HepG2 (cell line): Measurements from ENCODE around the gene MTRFR. TPM values are rescaled to one million over a fixed set of nuclear protein-coding genes. Genes with fewer than 3 reads are reported as not detected.

Experiments used
- ARHGAP35 ChIP-seq: sonication (generic); formaldehyde crosslinking; IDR thresholded peaks from 2 replicates; pipeline ENCODE4 v1.9.0; 2022; ENCODE audit warnings: mild to moderate bottlenecking, inconsistent platforms, moderate library complexity, missing genetic modification reagents, borderline replicate concordance
- BORCS8-MEF2B ChIP-seq: sonication (generic); formaldehyde crosslinking; IDR thresholded peaks from 2 replicates; pipeline ENCODE4 v1.8.0; 2022; ENCODE audit warnings: mild to moderate bottlenecking, missing genetic modification reagents
- CENPT ChIP-seq: sonication (generic); formaldehyde crosslinking; IDR thresholded peaks from 2 replicates; pipeline ENCODE4 v1.8.0; 2022; ENCODE audit warnings: low read depth, mild to moderate bottlenecking, moderate library complexity, missing genetic modification reagents
- CREB1 ChIP-seq, 2 experiments: fragments of 450-650 bp in 1 of 2; IDR thresholded peaks; 2 replicates each; pipeline ENCODE4 v1.6.1; 2016 to 2017; ENCODE audit warnings: control low read depth in 1 of 2, mild to moderate bottlenecking in 1 of 2, missing compliant biosample characterization in 1 of 2, missing genetic modification characterization in 1 of 2
- ELF4 ChIP-seq: sonication (generic); formaldehyde crosslinking; IDR thresholded peaks from 2 replicates; pipeline ENCODE4 v1.5.0; 2020; ENCODE audit warnings: missing genetic modification reagents, mild to moderate bottlenecking, moderate library complexity, borderline replicate concordance
- FOXJ3 ChIP-seq: sonication (generic); formaldehyde crosslinking; IDR thresholded peaks from 2 replicates; pipeline ENCODE4 v1.4.0; 2020; ENCODE audit warnings: missing genetic modification reagents, mild to moderate bottlenecking, borderline replicate concordance
- GATAD1 ChIP-seq: IDR thresholded peaks from 2 replicates; pipeline ENCODE4 v1.6.1; 2016; ENCODE audit warnings: missing genetic modification reagents, missing compliant biosample characterization
- GFI1 ChIP-seq: sonication (generic); formaldehyde crosslinking; IDR thresholded peaks from 2 replicates; pipeline ENCODE4 v1.5.0; 2020; ENCODE audit warnings: missing genetic modification reagents, mild to moderate bottlenecking, borderline replicate concordance
- GTF3A ChIP-seq: sonication (generic); formaldehyde crosslinking; conservative IDR thresholded peaks from 2 replicates; pipeline ENCODE4 v1.4.0; 2020; ENCODE audit warnings: mild to moderate bottlenecking, missing genetic modification reagents
- KLF13 ChIP-seq: sonication (generic); formaldehyde crosslinking; IDR thresholded peaks from 2 replicates; pipeline ENCODE4 v1.4.0; 2020; ENCODE audit warnings: mild to moderate bottlenecking, missing genetic modification reagents
- KMT2B ChIP-seq: IDR thresholded peaks from 2 replicates; pipeline ENCODE4 v1.6.1; 2016; ENCODE audit warnings: missing genetic modification reagents, missing compliant biosample characterization
- MBNL3 ChIP-seq: fragments of 250-450 bp; sonication (Bioruptor Pico); conservative IDR thresholded peaks from 2 replicates; pipeline ENCODE4 v1.8.0; 2022; ENCODE audit warnings: mild to moderate bottlenecking, inconsistent platforms
- PRDM4 ChIP-seq: sonication (generic); formaldehyde crosslinking; IDR thresholded peaks from 2 replicates; pipeline ENCODE4 v1.9.0; 2021; ENCODE audit warnings: missing genetic modification reagents, borderline replicate concordance
- TMF1 ChIP-seq: sonication (generic); formaldehyde crosslinking; IDR thresholded peaks from 2 replicates; pipeline ENCODE4 v1.8.1; 2022; ENCODE audit warnings: low read depth, missing genetic modification reagents
- ZBTB43 ChIP-seq: sonication (generic); formaldehyde crosslinking; conservative IDR thresholded peaks from 2 replicates; pipeline ENCODE4 v1.4.0; 2020; ENCODE audit warnings: missing genetic modification reagents
- ZNF329 ChIP-seq: sonication (generic); formaldehyde crosslinking; IDR thresholded peaks from 2 replicates; pipeline ENCODE4 v1.9.0; 2021; ENCODE audit warnings: low read depth, mild to moderate bottlenecking, missing genetic modification reagents
- ZNF333 ChIP-seq: sonication (generic); formaldehyde crosslinking; IDR thresholded peaks from 2 replicates; pipeline ENCODE4 v1.4.0; 2020; ENCODE audit warnings: mild to moderate bottlenecking, missing genetic modification reagents, borderline replicate concordance
- ZNF501 ChIP-seq: sonication (generic); formaldehyde crosslinking; IDR thresholded peaks from 2 replicates; pipeline ENCODE4 v1.5.1; 2020; ENCODE audit warnings: mild to moderate bottlenecking, moderate library complexity, missing genetic modification reagents
- ZNF546 ChIP-seq: sonication (generic); formaldehyde crosslinking; conservative IDR thresholded peaks from 2 replicates; pipeline ENCODE4 v1.8.1; 2023; ENCODE audit warnings: mild to moderate bottlenecking, missing genetic modification reagents
- ZNF556 ChIP-seq: sonication (generic); formaldehyde crosslinking; IDR thresholded peaks from 2 replicates; pipeline ENCODE4 v1.4.0; 2020; ENCODE audit warnings: mild to moderate bottlenecking, missing genetic modification reagents, borderline replicate concordance
- ZNF788 ChIP-seq: sonication (generic); formaldehyde crosslinking; IDR thresholded peaks from 2 replicates; pipeline ENCODE4 v1.5.0; 2020; ENCODE audit warnings: mild to moderate bottlenecking, missing genetic modification reagents, borderline replicate concordance
- polyA plus RNA-seq, 8 experiments: library from polyadenylated mRNA; depleted of rRNA in 3 of 8; stranded (reverse) in 7 of 8; unstranded in 1 of 8; fragments of >200 nt; fragmentation: Illumina TruSeq in 4 of 8; extraction: Trizol in 4 of 8; gene quantifications; 2 replicates each; pipeline versions ENCODE4 v1.2.1 to v1.2.3, GENCODE V29; 2011 to 2016; ENCODE audit warnings: low read depth in 4 of 8, missing spikeins in 1 of 8, mixed read lengths in 1 of 8; ENCODE audit not compliant: insufficient read depth in 1 of 8
- total RNA-seq, 5 experiments: library from RNA; depleted of rRNA; stranded (reverse); fragments of >200 nt; fragmentation: Illumina TruSeq; extraction: Trizol; gene quantifications; 2 replicates each; pipeline ENCODE4 v1.2.3, GENCODE V29; 2016; ENCODE audit warnings: low read depth in 1 of 5
- TF ChIP-seq, protein P1 (sequence below): sonication (generic); formaldehyde crosslinking; IDR thresholded peaks from 2 replicates; pipeline ENCODE4 v1.5.1; 2020; ENCODE audit warnings: mild to moderate bottlenecking, missing genetic modification reagents, borderline replicate concordance

Gene MTRFR
- total and polyA plus RNA-seq, 2 of the 13 experiments (the other 11 are each of a cell fraction or from before 2014, with no cell fraction given): 7.1 to 9.9 TPM

- TF ChIP-seq PRDM4 (CRISPR knock-in tag): no peak
- peak; percentile 68; the same call in 1 of the 2 replicates for TF ChIP-seq GFI1 (CRISPR knock-in tag)
- TF ChIP-seq ZNF329 (CRISPR knock-in tag): no peak
- TF ChIP-seq KLF13 (CRISPR knock-in tag): no peak
- peak; percentile 57; the same call in 1 of the 2 replicates for TF ChIP-seq FOXJ3 (CRISPR knock-in tag)
- peak; percentile 34; the same call in 1 of the 2 replicates for TF ChIP-seq GATAD1 (CRISPR knock-in tag)
- TF ChIP-seq ZNF788 (CRISPR knock-in tag): no peak
- TF ChIP-seq ZNF556 (CRISPR knock-in tag): peak; percentile 82
- no peak for TF ChIP-seq CREB1 (IDR thresholded peaks at IDR 0.05)
- no peak for TF ChIP-seq CREB1 (CRISPR knock-in tag; IDR thresholded peaks at IDR 0.05)
- no peak for TF ChIP-seq TMF1 (CRISPR knock-in tag)
- TF ChIP-seq BORCS8-MEF2B (CRISPR knock-in tag): no peak
- no peak for TF ChIP-seq ELF4 (CRISPR knock-in tag)
- TF ChIP-seq CENPT (CRISPR knock-in tag): no peak
- 0 out of 2 replicates have a peak, but pooled peaks have one; percentile 53 for TF ChIP-seq GTF3A (CRISPR knock-in tag)
- TF ChIP-seq ZNF333 (CRISPR knock-in tag): no peak
- TF ChIP-seq, protein P1, sequence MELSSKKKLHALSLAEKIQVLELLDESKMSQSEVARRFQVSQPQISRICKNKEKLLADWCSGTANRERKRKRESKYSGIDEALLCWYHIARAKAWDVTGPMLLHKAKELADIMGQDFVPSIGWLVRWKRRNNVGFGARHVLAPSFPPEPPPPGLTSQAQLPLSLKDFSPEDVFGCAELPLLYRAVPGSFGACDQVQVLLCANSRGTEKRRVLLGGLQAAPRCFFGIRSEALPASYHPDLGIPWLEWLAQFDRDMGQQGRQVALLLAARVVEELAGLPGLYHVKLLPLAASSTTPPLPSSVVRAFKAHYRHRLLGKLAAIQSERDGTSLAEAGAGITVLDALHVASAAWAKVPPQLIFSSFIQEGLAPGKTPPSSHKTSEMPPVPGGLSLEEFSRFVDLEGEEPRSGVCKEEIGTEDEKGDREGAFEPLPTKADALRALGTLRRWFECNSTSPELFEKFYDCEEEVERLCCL (CRISPR knock-in tag): no peak
- no peak for TF ChIP-seq MBNL3 (CRISPR knock-in tag)
- TF ChIP-seq ARHGAP35 (CRISPR knock-in tag): no peak
- peak; percentile 84 for TF ChIP-seq ZNF501 (CRISPR knock-in tag)
- no peak for TF ChIP-seq ZNF546
- peak; percentile 53; the same call in 1 of the 2 replicates for TF ChIP-seq ZBTB43 (CRISPR knock-in tag)
- no peak for TF ChIP-seq KMT2B (CRISPR knock-in tag)
These were observed 60.0 kb downstream of the MTRFR start (continued) for GRCh38 chr12:123293178-123293760.
